Measurements from ENCODE around the gene SGTA. TPM values are rescaled to one million over a fixed set of nuclear protein-coding genes. Genes with fewer than 3 reads are reported as not detected.

SGTA gene
- total and polyA plus RNA-seq, 2 of the 13 experiments (the other 11 are each of a cell fraction or from before 2014, with no cell fraction given), result 43.9 to 47.4 TPM

- no peak for TF ChIP-seq HNF1A (IDR thresholded peaks at IDR 0.05; ENCODE audit: low read depth)
- TF ChIP-seq HNF1A (CRISPR knock-in tag; IDR thresholded peaks at IDR 0.05; ENCODE audit: borderline replicate concordance), result no peak
- no peak for TF ChIP-seq KLF9 (CRISPR knock-in tag; IDR thresholded peaks at IDR 0.05; ENCODE audit: low read depth)
- no peak for TF ChIP-seq RBAK (CRISPR knock-in tag; IDR thresholded peaks at IDR 0.05)
- TF ChIP-seq HNRNPH1 (optimal IDR thresholded peaks at IDR 0.05; ENCODE audit: low read depth, low read length), result no peak
- 0 out of 2 replicates have a peak, but pooled peaks have one; percentile 33 for TF ChIP-seq FOXK1 (CRISPR knock-in tag; IDR thresholded peaks at IDR 0.05; ENCODE audit: borderline replicate concordance, low read depth)
- TF ChIP-seq, protein P1, sequence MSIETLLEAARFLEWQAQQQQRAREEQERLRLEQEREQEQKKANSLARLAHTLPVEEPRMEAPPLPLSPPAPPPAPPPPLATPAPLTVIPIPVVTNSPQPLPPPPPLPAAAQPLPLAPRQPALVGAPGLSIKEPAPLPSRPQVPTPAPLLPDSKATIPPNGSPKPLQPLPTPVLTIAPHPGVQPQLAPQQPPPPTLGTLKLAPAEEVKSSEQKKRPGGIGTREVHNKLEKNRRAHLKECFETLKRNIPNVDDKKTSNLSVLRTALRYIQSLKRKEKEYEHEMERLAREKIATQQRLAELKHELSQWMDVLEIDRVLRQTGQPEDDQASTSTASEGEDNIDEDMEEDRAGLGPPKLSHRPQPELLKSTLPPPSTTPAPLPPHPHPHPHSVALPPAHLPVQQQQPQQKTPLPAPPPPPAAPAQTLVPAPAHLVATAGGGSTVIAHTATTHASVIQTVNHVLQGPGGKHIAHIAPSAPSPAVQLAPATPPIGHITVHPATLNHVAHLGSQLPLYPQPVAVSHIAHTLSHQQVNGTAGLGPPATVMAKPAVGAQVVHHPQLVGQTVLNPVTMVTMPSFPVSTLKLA (IDR thresholded peaks at IDR 0.05), result no peak
- TF ChIP-seq, protein P2, sequence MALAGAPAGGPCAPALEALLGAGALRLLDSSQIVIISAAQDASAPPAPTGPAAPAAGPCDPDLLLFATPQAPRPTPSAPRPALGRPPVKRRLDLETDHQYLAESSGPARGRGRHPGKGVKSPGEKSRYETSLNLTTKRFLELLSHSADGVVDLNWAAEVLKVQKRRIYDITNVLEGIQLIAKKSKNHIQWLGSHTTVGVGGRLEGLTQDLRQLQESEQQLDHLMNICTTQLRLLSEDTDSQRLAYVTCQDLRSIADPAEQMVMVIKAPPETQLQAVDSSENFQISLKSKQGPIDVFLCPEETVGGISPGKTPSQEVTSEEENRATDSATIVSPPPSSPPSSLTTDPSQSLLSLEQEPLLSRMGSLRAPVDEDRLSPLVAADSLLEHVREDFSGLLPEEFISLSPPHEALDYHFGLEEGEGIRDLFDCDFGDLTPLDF (CRISPR knock-in tag; IDR thresholded peaks at IDR 0.05), result no peak
- TF ChIP-seq PCBP1 (IDR thresholded peaks at IDR 0.05; ENCODE audit: borderline replicate concordance, low read depth, low read length), result no peak
- TF ChIP-seq PHF20 (CRISPR knock-in tag; IDR thresholded peaks at IDR 0.05), result peak; percentile 55; the same call in 1 of the 2 replicates
- TF ChIP-seq, protein P3, sequence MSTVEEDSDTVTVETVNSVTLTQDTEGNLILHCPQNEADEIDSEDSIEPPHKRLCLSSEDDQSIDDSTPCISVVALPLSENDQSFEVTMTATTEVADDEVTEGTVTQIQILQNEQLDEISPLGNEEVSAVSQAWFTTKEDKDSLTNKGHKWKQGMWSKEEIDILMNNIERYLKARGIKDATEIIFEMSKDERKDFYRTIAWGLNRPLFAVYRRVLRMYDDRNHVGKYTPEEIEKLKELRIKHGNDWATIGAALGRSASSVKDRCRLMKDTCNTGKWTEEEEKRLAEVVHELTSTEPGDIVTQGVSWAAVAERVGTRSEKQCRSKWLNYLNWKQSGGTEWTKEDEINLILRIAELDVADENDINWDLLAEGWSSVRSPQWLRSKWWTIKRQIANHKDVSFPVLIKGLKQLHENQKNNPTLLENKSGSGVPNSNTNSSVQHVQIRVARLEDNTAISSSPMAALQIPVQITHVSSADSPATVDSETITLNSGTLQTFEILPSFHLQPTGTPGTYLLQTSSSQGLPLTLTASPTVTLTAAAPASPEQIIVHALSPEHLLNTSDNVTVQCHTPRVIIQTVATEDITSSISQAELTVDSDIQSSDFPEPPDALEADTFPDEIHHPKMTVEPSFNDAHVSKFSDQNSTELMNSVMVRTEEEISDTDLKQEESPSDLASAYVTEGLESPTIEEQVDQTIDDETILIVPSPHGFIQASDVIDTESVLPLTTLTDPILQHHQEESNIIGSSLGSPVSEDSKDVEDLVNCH (CRISPR knock-in tag; IDR thresholded peaks at IDR 0.05), result no peak
- TF ChIP-seq CHD2 (IDR thresholded peaks at IDR 0.05; ENCODE audit: low read depth, low read length), result no peak
- no peak for TF ChIP-seq MLLT10 (CRISPR knock-in tag; IDR thresholded peaks at IDR 0.05)
- TF ChIP-seq, protein P4, sequence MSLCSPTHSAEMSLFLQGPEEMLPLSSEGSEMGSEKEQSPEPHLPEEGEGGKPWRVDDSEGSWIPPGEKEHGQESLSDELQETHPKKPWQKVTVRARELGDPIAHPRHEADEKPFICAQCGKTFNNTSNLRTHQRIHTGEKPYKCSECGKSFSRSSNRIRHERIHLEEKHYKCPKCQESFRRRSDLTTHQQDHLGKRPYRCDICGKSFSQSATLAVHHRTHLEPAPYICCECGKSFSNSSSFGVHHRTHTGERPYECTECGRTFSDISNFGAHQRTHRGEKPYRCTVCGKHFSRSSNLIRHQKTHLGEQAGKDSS (CRISPR knock-in tag; IDR thresholded peaks at IDR 0.05; ENCODE audit: borderline replicate concordance, low read depth), result no peak
- no peak for TF ChIP-seq MAFF (IDR thresholded peaks at IDR 0.05; ENCODE audit: low read depth, low read length)
- no peak for TF ChIP-seq GATA4 (IDR thresholded peaks at IDR 0.05; ENCODE audit: borderline replicate concordance, low read depth)
- no peak for TF ChIP-seq ZNF747 (CRISPR knock-in tag; IDR thresholded peaks at IDR 0.05; ENCODE audit: borderline replicate concordance)
- no peak for TF ChIP-seq FOXJ3 (CRISPR knock-in tag; IDR thresholded peaks at IDR 0.05; ENCODE audit: borderline replicate concordance)
- TF ChIP-seq ZNF839 (CRISPR knock-in tag; IDR thresholded peaks at IDR 0.05; ENCODE audit: borderline replicate concordance), result no peak
Observed at GRCh38 chr19:2775556-2776430, 7.3 kb downstream of the SGTA start (continued).

All from HepG2 (cell line).